ENCODE results near the gene HAUS3.

The HAUS3 gene

DNA sequence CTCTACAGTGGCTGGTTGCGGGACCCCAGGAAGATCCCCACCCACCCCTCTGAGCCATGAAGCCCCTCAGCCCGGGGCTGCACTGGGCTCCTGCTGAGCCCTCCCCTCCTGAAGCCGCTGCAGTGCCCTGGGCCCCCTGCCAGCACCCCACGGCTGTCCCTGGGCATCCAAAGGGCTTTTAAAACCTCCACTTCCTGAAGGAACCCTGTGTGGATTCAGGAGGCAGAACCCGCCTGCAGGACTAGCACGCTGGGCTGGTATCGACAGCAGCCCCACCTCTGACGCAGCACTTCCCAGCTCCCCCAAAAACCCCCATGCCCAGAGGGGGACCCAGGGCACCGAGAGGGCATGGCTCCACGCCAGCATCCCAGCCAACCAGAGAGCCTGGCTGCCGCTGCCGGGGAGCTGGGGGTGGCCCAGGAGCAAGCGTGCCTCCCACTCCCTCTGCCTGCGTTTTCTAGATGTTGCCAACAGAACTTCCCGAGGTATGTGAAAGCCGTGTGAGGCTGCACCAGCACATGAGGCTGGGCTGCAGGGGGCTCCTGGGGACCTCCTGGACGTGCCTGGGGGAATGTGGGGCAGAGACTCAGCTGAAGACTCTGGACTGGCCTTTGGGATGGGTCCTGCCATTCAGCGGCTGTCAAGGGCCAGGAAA, 13.7 kb upstream of the HAUS3 start:
- H3K36me3 ChIP-seq (ENCODE audit: insufficient read depth, low read length), result 0 out of 2 replicates have a peak, but pooled peaks cover 7% of the 10 kb centered on the region
- H3K4me1 ChIP-seq (ENCODE audit: control insufficient read depth, insufficient read depth, low read length, unreplicated experiment), result peaks cover 35% of the 10 kb centered on the region
- H2AFZ ChIP-seq (ENCODE audit: low read length, unreplicated experiment), result no peak overlapping the region
- no peak overlapping the region for H3K4me3 ChIP-seq (ENCODE audit: low read depth, low read length)
- H3K27ac ChIP-seq (ENCODE audit: low read depth, low read length), result no peak overlapping the region
- no peaks in the 10 kb centered on the region for H3K27me3 ChIP-seq (ENCODE audit: insufficient read depth, low read length)
- H3K79me2 ChIP-seq (ENCODE audit: control insufficient read depth, insufficient read depth, low read length, unreplicated experiment), result peaks cover 28% of the 10 kb centered on the region

GRCh38 chr4:2254665-2255500, 13.0 kb upstream of the HAUS3 start:
- H2AFZ ChIP-seq (ENCODE audit: low read length, unreplicated experiment), result no peak overlapping the region
- H3K4me3 ChIP-seq (ENCODE audit: low read depth, low read length), result no peak overlapping the region
- H3K4me1 ChIP-seq (ENCODE audit: control insufficient read depth, insufficient read depth, low read length, unreplicated experiment), result peaks cover 28% of the 10 kb centered on the region
- H3K36me3 ChIP-seq (ENCODE audit: insufficient read depth, low read length), result 0 out of 2 replicates have a peak, but pooled peaks cover 7% of the 10 kb centered on the region
- no peak overlapping the region for H3K27ac ChIP-seq (ENCODE audit: low read depth, low read length)
- peaks cover 21% of the 10 kb centered on the region for H3K79me2 ChIP-seq (ENCODE audit: control insufficient read depth, insufficient read depth, low read length, unreplicated experiment)
- H3K27me3 ChIP-seq (ENCODE audit: insufficient read depth, low read length), result no peaks in the 10 kb centered on the region

DNA sequence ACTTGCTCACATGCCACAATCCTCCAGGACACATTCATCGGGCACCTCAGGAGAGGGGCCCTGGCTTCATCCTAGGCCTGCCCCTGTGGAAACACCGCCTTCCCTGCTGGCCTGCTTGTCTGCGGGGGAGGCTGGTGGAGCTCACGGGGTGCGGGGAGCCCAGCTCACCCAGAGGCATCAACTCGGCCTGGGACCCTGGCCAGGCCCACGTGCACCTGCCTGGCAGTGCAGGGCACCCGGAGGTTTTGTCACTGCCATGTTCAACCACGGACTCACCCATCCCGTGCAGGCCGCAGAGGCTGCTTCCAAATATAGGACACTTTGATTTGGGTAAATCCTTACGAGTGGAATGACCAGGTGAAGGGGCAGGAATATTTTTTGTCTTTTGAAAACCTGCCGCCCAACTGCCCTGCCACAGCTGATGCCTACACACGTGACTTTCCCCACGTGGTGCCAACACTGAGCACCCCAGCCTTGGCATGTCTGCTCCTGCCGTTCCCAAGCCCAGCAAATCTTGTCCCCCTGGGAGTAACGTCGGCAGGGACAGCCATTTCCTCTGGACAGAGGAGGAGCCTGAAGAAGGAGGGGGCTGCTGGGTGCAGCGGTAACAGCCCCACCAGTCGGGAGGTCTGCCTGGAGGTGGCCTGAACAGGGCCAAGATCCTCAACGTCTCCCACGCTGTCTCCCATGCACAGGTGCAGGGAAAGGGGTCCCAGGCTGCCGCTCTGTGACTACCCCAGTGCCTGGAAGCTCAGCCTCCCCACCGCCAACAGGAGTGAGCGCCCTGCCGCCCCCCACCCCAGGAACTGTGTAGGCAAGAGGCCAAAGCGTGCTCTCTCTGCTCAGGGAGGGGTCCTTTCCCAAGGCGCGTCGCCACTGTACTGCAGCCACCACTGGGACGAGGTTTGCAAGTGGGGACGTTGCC, 11.5 kb upstream of the HAUS3 start:
- H3K79me2 ChIP-seq (ENCODE audit: control insufficient read depth, insufficient read depth, low read length, unreplicated experiment), result peaks cover 11% of the 10 kb centered on the region
- H3K4me3 ChIP-seq (ENCODE audit: low read depth, low read length), result no peak overlapping the region
- no peak overlapping the region for H2AFZ ChIP-seq (ENCODE audit: low read length, unreplicated experiment)
- H3K4me1 ChIP-seq (ENCODE audit: control insufficient read depth, insufficient read depth, low read length, unreplicated experiment), result peaks cover 21% of the 10 kb centered on the region
- H3K27ac ChIP-seq (ENCODE audit: low read depth, low read length), result no peak overlapping the region
- 0 out of 2 replicates have a peak, but pooled peaks cover 7% of the 10 kb centered on the region for H3K36me3 ChIP-seq (ENCODE audit: insufficient read depth, low read length)
- no peaks in the 10 kb centered on the region for H3K27me3 ChIP-seq (ENCODE audit: insufficient read depth, low read length)

- H3K36me3 ChIP-seq (ENCODE audit: insufficient read depth, low read length), result 0 out of 2 replicates have a peak, but pooled peaks cover 7% of the 10 kb centered on the region
- no peak overlapping the region for H3K27ac ChIP-seq (ENCODE audit: low read depth, low read length)
- peaks cover 11% of the 10 kb centered on the region for H3K79me2 ChIP-seq (ENCODE audit: control insufficient read depth, insufficient read depth, low read length, unreplicated experiment)
- H3K4me1 ChIP-seq (ENCODE audit: control insufficient read depth, insufficient read depth, low read length, unreplicated experiment), result peaks cover 17% of the 10 kb centered on the region
- H2AFZ ChIP-seq (ENCODE audit: low read length, unreplicated experiment), result no peak overlapping the region
- H3K27me3 ChIP-seq (ENCODE audit: insufficient read depth, low read length), result no peaks in the 10 kb centered on the region
- H3K4me3 ChIP-seq (ENCODE audit: low read depth, low read length), result no peak overlapping the region
Observed at GRCh38 chr4:2252530-2253091, 10.7 kb upstream of the HAUS3 start.

DNA sequence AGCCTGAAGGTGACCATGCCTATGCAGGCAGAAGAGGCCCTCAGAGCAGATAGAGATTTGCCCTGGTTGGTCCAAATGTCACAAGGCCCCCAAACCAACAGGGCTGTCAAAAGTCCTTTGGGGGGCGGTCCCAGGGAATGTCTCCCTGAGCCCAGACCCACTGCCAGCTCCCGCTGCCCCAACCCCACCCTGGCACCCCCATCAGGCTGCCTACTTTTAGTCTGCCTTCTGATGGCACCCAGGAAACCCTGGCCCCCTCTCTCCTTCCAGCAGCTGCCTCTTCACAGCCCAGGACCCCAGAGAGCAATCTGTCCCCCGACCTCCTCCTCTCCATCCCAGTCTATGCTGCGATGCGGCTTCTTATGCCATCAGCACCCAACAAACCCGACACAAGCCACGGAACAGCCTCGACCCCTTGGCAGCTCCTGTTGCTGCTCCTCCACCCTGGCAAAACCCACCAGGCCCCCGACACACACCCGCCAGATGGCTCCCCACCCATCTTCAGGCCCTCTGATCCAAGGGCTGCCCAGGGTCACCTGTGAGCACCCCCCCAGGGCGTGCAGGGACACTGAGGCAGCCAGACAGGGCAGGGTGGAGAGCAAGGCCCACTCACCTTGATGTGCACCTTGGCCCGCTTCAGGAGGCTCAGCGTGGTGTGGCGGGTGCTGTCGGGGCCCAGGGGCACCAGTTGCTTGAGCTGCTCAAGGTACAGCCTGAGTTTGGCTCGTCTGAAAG, 10.0 kb upstream of the HAUS3 start:
- H3K4me1 ChIP-seq (ENCODE audit: control insufficient read depth, insufficient read depth, low read length, unreplicated experiment), result peaks cover 12% of the 10 kb centered on the region
- peaks cover 11% of the 10 kb centered on the region for H3K79me2 ChIP-seq (ENCODE audit: control insufficient read depth, insufficient read depth, low read length, unreplicated experiment)
- H3K4me3 ChIP-seq (ENCODE audit: low read depth, low read length), result no peak overlapping the region
- 0 out of 2 replicates have a peak, but pooled peaks cover 7% of the 10 kb centered on the region for H3K36me3 ChIP-seq (ENCODE audit: insufficient read depth, low read length)
- H3K27me3 ChIP-seq (ENCODE audit: insufficient read depth, low read length), result no peaks in the 10 kb centered on the region
- no peak overlapping the region for H2AFZ ChIP-seq (ENCODE audit: low read length, unreplicated experiment)
- H3K27ac ChIP-seq (ENCODE audit: low read depth, low read length), result no peak overlapping the region

- Histone ChIP-seq H3K4me3 (ENCODE audit: low read depth, low read length) (no peak overlapping the region), H2AFZ (ENCODE audit: low read length, unreplicated experiment) (no peak overlapping the region), H3K4me1 (ENCODE audit: control insufficient read depth, insufficient read depth, low read length, unreplicated experiment) (peaks cover 5% of the 10 kb centered on the region), H3K27me3 (ENCODE audit: insufficient read depth, low read length) (no peaks in the 10 kb centered on the region), H3K27ac (ENCODE audit: low read depth, low read length) (no peak overlapping the region), H3K79me2 (ENCODE audit: control insufficient read depth, insufficient read depth, low read length, unreplicated experiment) (peaks cover 11% of the 10 kb centered on the region), H3K36me3 (ENCODE audit: insufficient read depth, low read length) (0 out of 2 replicates have a peak, but pooled peaks cover 7% of the 10 kb centered on the region)
Observed at GRCh38 chr4:2251073-2251794, 9.3 kb upstream of the HAUS3 start.

DNA sequence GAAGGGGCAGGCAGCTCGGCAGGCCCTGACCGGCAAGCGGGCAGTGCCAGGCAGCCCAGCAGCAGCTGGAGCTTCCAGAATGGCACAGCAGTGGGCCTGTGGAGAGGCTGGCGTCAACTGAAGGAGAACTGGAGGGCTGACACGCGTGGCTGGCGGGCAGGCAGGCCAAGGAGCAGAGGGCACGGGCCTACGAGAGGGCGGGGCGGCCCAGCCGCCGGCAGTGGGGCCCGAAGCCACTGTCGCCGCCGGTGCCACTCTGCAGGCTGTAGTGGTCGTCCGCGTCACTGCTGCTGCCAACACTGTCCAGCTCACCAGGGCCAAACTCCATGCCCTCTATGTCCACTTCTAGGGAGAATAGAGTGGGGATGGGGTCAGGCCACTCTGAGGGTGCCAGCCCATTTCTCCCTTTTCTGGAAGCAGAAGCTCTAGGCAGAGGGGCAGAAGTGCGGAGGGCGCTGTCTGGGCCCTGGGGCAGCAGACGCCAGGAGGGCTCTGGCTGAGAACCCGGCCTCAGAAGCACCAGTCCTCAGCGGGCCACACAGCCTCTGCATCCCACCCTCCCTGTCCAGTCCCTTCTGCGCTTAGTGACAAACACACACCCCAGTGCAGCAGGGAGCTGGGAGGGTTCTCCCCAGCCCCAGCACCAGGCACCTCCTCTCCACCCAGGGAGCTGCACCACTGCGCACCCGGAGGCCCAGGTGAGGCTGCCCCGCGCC, 8.6 kb upstream of the HAUS3 start:
- H3K36me3 ChIP-seq (ENCODE audit: insufficient read depth, low read length), result 0 out of 2 replicates have a peak, but pooled peaks cover 7% of the 10 kb centered on the region
- H3K27me3 ChIP-seq (ENCODE audit: insufficient read depth, low read length), result no peaks in the 10 kb centered on the region
- H3K79me2 ChIP-seq (ENCODE audit: control insufficient read depth, insufficient read depth, low read length, unreplicated experiment), result peaks cover 11% of the 10 kb centered on the region
- no peak overlapping the region for H3K4me3 ChIP-seq (ENCODE audit: low read depth, low read length)
- no peaks in the 10 kb centered on the region for H3K4me1 ChIP-seq (ENCODE audit: control insufficient read depth, insufficient read depth, low read length, unreplicated experiment)
- no peak overlapping the region for H2AFZ ChIP-seq (ENCODE audit: low read length, unreplicated experiment)
- H3K27ac ChIP-seq (ENCODE audit: low read depth, low read length), result no peak overlapping the region

DNA sequence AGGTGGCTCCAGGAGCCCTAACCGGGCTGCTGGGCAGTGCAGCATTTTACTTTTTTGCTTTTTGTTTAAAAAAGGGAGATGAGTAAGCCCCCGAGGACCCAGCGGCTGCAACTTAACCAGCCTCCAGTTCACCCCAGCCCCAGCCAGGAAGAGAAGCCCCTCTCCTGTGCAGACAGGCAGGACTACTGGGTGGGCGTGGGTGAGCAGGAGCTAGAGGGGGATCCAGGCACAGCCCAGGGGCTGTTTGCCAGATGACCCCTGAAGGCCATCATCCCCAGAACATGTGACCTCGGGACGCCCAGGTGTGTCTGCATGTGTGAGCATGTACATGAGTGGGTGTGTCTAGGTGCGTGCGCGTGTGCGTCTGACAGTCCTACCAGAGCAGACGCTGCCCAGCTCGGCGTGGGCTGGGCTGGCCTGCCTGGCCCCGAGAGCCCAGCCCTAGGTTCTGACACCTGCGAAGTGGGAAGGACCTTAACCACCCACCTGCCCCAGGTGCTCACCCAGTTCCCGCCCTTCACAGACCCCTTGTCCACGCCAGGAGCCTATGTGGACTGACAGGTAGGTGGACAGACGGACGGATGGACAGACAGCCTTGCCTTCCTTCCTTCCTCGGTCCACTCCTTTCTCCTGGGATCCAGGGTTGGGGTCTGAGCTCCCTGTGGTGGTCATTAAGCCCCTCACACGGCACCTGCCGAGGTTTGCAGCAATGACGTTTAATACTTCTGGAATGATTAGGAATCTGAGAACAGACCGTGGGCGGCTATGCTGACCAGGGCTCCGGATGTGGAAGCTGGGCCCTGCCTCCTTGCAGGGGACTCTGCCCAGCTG, 7.8 kb upstream of the HAUS3 start:
- Histone ChIP-seq H3K4me1 (ENCODE audit: control insufficient read depth, insufficient read depth, low read length, unreplicated experiment) (no peaks in the 10 kb centered on the region), H3K27me3 (ENCODE audit: insufficient read depth, low read length) (no peaks in the 10 kb centered on the region), H3K36me3 (ENCODE audit: insufficient read depth, low read length) (0 out of 2 replicates have a peak, but pooled peaks cover 3% of the 10 kb centered on the region), H3K4me3 (ENCODE audit: low read depth, low read length) (no peak overlapping the region), H2AFZ (ENCODE audit: low read length, unreplicated experiment) (no peak overlapping the region), H3K27ac (ENCODE audit: low read depth, low read length) (no peak overlapping the region), H3K79me2 (ENCODE audit: control insufficient read depth, insufficient read depth, low read length, unreplicated experiment) (peaks cover 4% of the 10 kb centered on the region)

Data from ACC112 (cell line).